OCI-LY3 (cell line): ENCODE results near the gene BAIAP2.

Source experiments
- CTCF ChIP-seq: fragments of 200-600, 300-600 bp; sonication (generic); IDR thresholded peaks from 2 replicates; pipeline ENCODE4 v1.5.1; 2014; ENCODE audit warnings: antibody characterized with exemption, low read length, low read depth
- EZH2phosphoT487 ChIP-seq: fragments of 200-600 bp; shearing (Covaris generic); IDR thresholded peaks from 2 replicates; pipeline ENCODE4 v1.6.1; 2018; ENCODE audit warnings: antibody characterized with exemption, mixed run types, low read depth

DNA sequence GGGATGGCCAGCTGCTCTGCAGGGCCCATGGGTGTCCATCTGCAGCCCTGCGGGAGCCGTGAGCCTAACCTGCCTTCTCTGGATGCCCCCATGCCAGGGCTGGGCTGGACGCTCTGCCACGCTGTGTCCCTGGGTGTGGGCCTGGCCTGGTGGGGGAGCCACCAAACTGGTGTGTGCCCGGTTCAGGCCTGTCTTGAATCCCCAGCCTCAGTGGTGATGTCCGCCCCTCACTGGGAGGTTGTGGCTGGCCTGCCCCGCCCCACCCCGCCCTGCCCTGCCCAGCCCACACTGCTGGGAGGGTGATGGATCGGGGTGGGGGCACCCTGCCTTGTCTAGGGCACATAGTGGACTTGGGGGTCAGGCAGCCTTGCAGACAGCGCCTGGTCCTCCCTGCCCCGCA, 80.3 kb downstream of the BAIAP2 start:
- TF ChIP-seq CTCF (no peak), EZH2phosphoT487 (no peak)
